H1 (cell line): Measurements from ENCODE around the gene ANKRD53. TPM values are rescaled to one million over a fixed set of nuclear protein-coding genes. Genes with fewer than 3 reads are reported as not detected.

Source experiments
- BACH1 ChIP-seq: IDR thresholded peaks from 2 replicates; pipeline ENCODE4 v1.6.1; 2012; ENCODE audit warnings: low read length, improper control_type of control experiment
- CHD1 ChIP-seq: IDR thresholded peaks from 2 replicates; pipeline ENCODE4 v1.6.1; 2012; ENCODE audit warnings: low read depth, low read length, improper control_type of control experiment
- CTBP2 ChIP-seq: IDR thresholded peaks from 2 replicates; pipeline ENCODE4 v1.7.0; 2011; ENCODE audit warnings: borderline replicate concordance, mild to moderate bottlenecking, moderate library complexity, mixed read lengths, low read length; ENCODE audit not compliant: insufficient read depth, insufficient read length
- EZH2 ChIP-seq: fragments of 200-600 bp; sonication (generic); IDR thresholded peaks from 2 replicates; pipeline ENCODE4 v1.7.1; 2012; ENCODE audit warnings: low read depth, mild to moderate bottlenecking, moderate library complexity, low read length, inconsistent platforms; ENCODE audit not compliant: severe bottlenecking
- FOSL1 ChIP-seq: IDR thresholded peaks from 2 replicates; pipeline ENCODE4 v1.6.1; 2011; ENCODE audit warnings: mild to moderate bottlenecking, low read depth, low read length, moderate library complexity; ENCODE audit not compliant: insufficient read depth
- HDAC2 ChIP-seq, 2 experiments: fragments of 300-600 bp in 1 of 2; sonication (generic) in 1 of 2; IDR thresholded peaks; 2 replicates each; pipeline ENCODE4 v1.6.1; 2011 to 2012; ENCODE audit warnings: low read depth in 2 of 2, low read length in 2 of 2, mild to moderate bottlenecking in 2 of 2, moderate library complexity in 2 of 2, borderline replicate concordance in 1 of 2, inconsistent platforms in 1 of 2
- MAFK ChIP-seq: IDR thresholded peaks from 2 replicates; pipeline ENCODE4 v1.6.1; 2012; ENCODE audit warnings: low read depth, mild to moderate bottlenecking, improper control_type of control experiment, low read length
- NRF1 ChIP-seq: IDR thresholded peaks from 2 replicates; pipeline ENCODE4 v1.6.1; 2011; ENCODE audit warnings: mild to moderate bottlenecking, low read depth, low read length, improper control_type of control experiment
- POLR2A ChIP-seq, 2 experiments: IDR thresholded peaks; 1 replicate in 1 of 2; 2 replicates in 1 of 2; pipeline ENCODE4 v1.6.1; 2011; ENCODE audit warnings: low read depth in 2 of 2, low read length in 2 of 2, mild to moderate bottlenecking in 2 of 2; ENCODE audit errors: control extremely low read depth in 1 of 2
- POLR2AphosphoS5 ChIP-seq: IDR thresholded peaks from 2 replicates; pipeline ENCODE4 v1.6.1; 2011; ENCODE audit warnings: low read depth, low read length
- SIN3A ChIP-seq, 2 experiments: IDR thresholded peaks in 1 of 2; conservative IDR thresholded peaks in 1 of 2; 2 replicates each; pipeline ENCODE4 v1.6.1; 2011 to 2012; ENCODE audit warnings: low read length in 2 of 2, improper control_type of control experiment in 1 of 2, low read depth in 1 of 2, mild to moderate bottlenecking in 1 of 2
- SUZ12 ChIP-seq: fragments of 200-600 bp; sonication (generic); IDR thresholded peaks from 2 replicates; pipeline ENCODE4 v1.6.1; 2012; ENCODE audit warnings: mild to moderate bottlenecking, inconsistent platforms, low read length, moderate library complexity, mixed read lengths
- TAF7 ChIP-seq: optimal IDR thresholded peaks from 2 replicates; pipeline ENCODE3; 2011; ENCODE audit warnings: low read depth, mild to moderate bottlenecking, inconsistent platforms, low read length, moderate library complexity, borderline replicate concordance
- TBP ChIP-seq: IDR thresholded peaks from 2 replicates; pipeline ENCODE4 v1.6.1; 2011; ENCODE audit warnings: low read depth, low read length, improper control_type of control experiment
- YY1 ChIP-seq: IDR thresholded peaks from 2 replicates; pipeline ENCODE4 v1.6.1; 2011; ENCODE audit warnings: low read depth, mild to moderate bottlenecking, low read length
- ZNF274 ChIP-seq: IDR thresholded peaks from 2 replicates; pipeline ENCODE4 v1.7.0; 2012; ENCODE audit warnings: low read length, borderline replicate concordance; ENCODE audit errors: extremely low read depth
- polyA plus RNA-seq, 7 experiments: library from polyadenylated mRNA; depleted of rRNA in 3 of 7; stranded (reverse) in 5 of 7; unstranded in 2 of 7; fragments of >200 nt in 5 of 7; fragments of 200-250 nt in 2 of 7; gene quantifications; 1 replicate in 5 of 7; 2 replicates in 1 of 7; 4 replicates in 1 of 7; pipeline versions ENCODE4 v1.2.1 to v1.2.3, GENCODE V29; 2011 to 2013; ENCODE audit warnings: missing spikeins in 2 of 7, mixed read lengths in 2 of 7
- total RNA-seq: library from RNA; stranded (reverse); fragmentation: NEBNext Ultra II Directional; extraction: Animal tissue kit (Norgen Biotek cat#: 25700); gene quantifications from 2 replicates; pipeline ENCODE4 v1.2.1, GENCODE V29; 2021
- TF ChIP-seq, protein P1 (sequence below): IDR thresholded peaks from 2 replicates; pipeline ENCODE4 v1.6.1; 2012; ENCODE audit warnings: low read length, inconsistent platforms
- TF ChIP-seq, protein P2 (sequence below): IDR thresholded peaks from 2 replicates; pipeline ENCODE4 v1.6.1; 2011; ENCODE audit warnings: low read depth, mild to moderate bottlenecking, low read length; ENCODE audit not compliant: insufficient read depth
- TF ChIP-seq, protein P3 (sequence below): IDR thresholded peaks from 2 replicates; pipeline ENCODE4 v1.6.1; 2012; ENCODE audit warnings: inconsistent platforms
- TF ChIP-seq, protein P4 (sequence below): IDR thresholded peaks from 2 replicates; pipeline ENCODE4 v1.6.1; 2012; ENCODE audit warnings: inconsistent platforms

Gene ANKRD53
- total and polyA plus RNA-seq, 2 of the 8 experiments (the other 6 are each of a cell fraction or from before 2014, with no cell fraction given) = 0.39 to 0.70 TPM

DNA sequence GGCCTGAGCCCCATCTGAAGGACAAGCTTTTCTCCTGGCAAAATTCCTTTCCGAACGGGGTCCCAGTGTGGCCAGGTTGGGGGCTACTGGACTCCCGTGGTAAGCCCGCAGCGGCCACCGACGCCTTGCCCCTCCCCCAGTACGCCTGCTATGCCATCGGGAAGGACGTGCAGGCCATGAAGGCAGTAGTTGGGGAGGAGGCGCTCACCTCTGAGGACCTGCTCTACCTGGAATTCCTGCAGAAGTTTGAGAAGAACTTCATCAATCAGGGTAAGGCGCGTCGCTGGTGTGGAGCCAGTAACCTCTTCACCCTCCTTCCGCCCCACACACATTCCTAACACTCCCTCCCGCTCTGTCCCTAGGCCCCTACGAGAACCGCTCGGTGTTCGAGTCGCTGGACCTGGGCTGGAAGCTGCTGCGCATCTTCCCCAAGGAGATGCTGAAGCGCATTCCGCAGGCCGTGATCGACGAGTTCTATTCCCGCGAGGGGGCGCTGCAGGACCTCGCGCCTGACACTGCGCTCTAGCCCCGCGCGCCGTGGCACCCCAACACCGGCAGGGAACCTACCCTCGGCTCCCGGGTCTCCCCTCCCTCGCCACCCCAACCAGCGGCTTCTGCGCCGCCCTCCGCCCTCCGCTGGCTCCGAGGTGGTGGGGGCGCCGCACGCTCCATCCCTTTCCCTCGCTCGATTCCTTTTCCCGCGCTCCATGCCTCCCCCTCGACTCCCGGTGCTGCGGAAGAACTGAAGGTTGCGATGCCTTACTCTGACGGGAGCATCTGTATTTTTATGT lies 13.6 kb upstream of the ANKRD53 start (continued):
- TF ChIP-seq, protein P1, sequence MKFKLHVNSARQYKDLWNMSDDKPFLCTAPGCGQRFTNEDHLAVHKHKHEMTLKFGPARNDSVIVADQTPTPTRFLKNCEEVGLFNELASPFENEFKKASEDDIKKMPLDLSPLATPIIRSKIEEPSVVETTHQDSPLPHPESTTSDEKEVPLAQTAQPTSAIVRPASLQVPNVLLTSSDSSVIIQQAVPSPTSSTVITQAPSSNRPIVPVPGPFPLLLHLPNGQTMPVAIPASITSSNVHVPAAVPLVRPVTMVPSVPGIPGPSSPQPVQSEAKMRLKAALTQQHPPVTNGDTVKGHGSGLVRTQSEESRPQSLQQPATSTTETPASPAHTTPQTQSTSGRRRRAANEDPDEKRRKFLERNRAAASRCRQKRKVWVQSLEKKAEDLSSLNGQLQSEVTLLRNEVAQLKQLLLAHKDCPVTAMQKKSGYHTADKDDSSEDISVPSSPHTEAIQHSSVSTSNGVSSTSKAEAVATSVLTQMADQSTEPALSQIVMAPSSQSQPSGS = no peak
- TF ChIP-seq TBP = peak; percentile 37; the same call in 1 of the 2 replicates
- TF ChIP-seq FOSL1 = no peak
- TF ChIP-seq, protein P2, sequence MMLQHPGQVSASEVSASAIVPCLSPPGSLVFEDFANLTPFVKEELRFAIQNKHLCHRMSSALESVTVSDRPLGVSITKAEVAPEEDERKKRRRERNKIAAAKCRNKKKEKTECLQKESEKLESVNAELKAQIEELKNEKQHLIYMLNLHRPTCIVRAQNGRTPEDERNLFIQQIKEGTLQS = no peak
- no peak for TF ChIP-seq MAFK
- TF ChIP-seq, protein P3, sequence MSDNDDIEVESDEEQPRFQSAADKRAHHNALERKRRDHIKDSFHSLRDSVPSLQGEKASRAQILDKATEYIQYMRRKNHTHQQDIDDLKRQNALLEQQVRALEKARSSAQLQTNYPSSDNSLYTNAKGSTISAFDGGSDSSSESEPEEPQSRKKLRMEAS = peak; percentile 79
- TF ChIP-seq CTBP2 = peak; percentile 77
- no peak for TF ChIP-seq CHD1
- TF ChIP-seq POLR2AphosphoS5 = no peak
- TF ChIP-seq SIN3A (conservative IDR thresholded peaks at IDR 0.05 in 1 of 2, IDR thresholded peaks at IDR 0.05 in 1 of 2; ENCODE audit: low read depth in 1 of 2, low read length in 2 of 2) = peak; percentile 45 to 47; a peak in 1 of 4 replicates
- peak; percentile 11 to 65; a peak in 2 of 4 replicates for TF ChIP-seq HDAC2 (IDR thresholded peaks at IDR 0.05; ENCODE audit: borderline replicate concordance in 1 of 2, low read depth in 2 of 2, low read length in 2 of 2)
- no peak for TF ChIP-seq ZNF274
- TF ChIP-seq TAF7 = no peak
- no peak for TF ChIP-seq POLR2A (IDR thresholded peaks at IDR 0.05; ENCODE audit: control extremely low read depth in 1 of 2, low read depth in 2 of 2, low read length in 2 of 2)
- TF ChIP-seq SUZ12 = peak; percentile 30; the same call in 1 of the 2 replicates
- peak; percentile 20; the same call in 1 of the 2 replicates for TF ChIP-seq NRF1
- TF ChIP-seq EZH2 = no peak
- peak; percentile 54; the same call in 1 of the 2 replicates for TF ChIP-seq YY1
- peak; percentile 80 for TF ChIP-seq BACH1
- TF ChIP-seq, protein P4, sequence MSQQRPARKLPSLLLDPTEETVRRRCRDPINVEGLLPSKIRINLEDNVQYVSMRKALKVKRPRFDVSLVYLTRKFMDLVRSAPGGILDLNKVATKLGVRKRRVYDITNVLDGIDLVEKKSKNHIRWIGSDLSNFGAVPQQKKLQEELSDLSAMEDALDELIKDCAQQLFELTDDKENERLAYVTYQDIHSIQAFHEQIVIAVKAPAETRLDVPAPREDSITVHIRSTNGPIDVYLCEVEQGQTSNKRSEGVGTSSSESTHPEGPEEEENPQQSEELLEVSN = peak; percentile 97
